ENCODE data around the gene ARID5B.

Gene ARID5B

DNA sequence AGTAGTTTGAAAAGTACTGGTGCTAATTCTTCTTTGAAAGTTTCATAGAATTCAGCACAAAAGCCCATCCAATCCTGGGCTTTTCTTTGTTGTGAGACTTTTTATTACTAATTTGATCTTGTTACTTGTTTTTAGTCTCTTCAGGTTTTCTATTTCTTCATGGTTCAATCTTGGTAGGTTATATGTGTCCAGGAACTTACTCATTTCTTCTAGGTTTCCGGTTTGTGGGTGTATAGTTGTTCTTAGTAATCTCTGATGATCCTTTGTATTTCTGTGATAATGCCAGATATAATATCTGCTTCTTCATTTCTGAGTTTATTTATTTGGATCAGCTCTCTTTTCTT is 219.7 kb downstream of the ARID5B start:
- DNase-seq (ENCODE audit: extremely low read depth, low read depth), result no peak
- TF ChIP-seq, protein P1, sequence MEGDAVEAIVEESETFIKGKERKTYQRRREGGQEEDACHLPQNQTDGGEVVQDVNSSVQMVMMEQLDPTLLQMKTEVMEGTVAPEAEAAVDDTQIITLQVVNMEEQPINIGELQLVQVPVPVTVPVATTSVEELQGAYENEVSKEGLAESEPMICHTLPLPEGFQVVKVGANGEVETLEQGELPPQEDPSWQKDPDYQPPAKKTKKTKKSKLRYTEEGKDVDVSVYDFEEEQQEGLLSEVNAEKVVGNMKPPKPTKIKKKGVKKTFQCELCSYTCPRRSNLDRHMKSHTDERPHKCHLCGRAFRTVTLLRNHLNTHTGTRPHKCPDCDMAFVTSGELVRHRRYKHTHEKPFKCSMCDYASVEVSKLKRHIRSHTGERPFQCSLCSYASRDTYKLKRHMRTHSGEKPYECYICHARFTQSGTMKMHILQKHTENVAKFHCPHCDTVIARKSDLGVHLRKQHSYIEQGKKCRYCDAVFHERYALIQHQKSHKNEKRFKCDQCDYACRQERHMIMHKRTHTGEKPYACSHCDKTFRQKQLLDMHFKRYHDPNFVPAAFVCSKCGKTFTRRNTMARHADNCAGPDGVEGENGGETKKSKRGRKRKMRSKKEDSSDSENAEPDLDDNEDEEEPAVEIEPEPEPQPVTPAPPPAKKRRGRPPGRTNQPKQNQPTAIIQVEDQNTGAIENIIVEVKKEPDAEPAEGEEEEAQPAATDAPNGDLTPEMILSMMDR (IDR thresholded peaks at IDR 0.05; ENCODE audit: low read depth, low read length), result no peak

DNA sequence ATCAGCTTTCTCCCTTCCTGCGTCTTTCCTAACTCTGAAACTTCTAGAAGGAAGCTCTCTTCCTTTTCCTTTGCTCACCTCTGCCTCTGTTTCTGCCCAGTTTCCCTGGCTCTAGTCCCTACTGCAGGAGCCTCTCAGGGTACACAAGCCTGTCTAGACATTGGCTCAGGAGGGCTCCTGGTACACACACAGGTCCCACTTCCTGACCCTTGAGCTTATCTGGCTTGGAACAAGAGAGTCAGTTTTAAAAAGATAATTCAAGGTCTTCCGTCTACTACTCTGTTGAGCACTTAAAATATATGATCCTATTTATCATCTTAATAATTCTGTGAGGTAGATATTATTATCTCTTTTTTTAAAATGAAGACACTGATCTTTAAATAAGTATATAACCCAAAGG is 226.5 kb downstream of the ARID5B start:
- TF ChIP-seq, protein P1 (IDR thresholded peaks at IDR 0.05; ENCODE audit: low read depth, low read length), result no peak
- DNase-seq (ENCODE audit: extremely low read depth, low read depth), result no peak

DNA sequence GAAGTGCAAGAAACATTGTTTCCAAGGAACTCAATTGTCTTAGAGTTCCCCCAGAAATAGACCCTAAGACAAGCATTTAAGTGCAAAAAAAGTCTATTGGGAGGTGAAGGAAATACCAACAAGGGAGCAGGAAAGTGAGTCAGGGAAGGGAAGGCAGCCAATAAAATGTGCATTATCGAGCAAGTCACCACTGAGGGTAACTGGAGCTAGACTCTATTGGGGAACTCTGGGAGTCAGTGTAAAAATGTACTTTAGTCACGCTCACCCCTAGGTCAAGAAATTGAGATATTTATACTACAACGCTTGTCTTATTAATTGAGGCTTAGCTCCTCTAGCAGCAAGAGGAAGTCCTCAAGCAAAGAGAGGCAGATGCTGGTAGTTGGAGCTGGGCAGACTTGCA is 229.4 kb downstream of the ARID5B start:
- DNase-seq (ENCODE audit: extremely low read depth, low read depth), result peak; percentile 59
- TF ChIP-seq, protein P1 (IDR thresholded peaks at IDR 0.05; ENCODE audit: low read depth, low read length), result no peak

DNA sequence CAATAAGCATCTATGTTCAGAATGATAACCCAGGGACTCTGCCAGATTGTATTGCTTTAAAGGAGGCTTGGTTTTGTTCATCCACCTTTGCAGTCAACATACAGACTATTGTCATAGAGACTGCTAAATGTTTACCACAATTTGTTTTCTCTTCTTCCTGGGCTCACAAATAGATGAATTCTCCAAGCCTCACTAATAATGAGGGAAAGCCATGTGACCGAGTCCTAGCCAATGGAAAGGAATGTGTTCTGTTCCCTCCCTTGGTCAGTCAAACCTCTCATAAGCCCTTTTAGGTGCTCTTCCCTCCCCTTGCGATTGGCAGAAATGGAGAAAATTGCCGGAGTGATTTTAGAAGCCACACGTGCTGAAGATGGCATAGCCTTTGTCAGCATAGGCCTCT is 230.2 kb downstream of the ARID5B start:
- TF ChIP-seq, protein P1 (IDR thresholded peaks at IDR 0.05; ENCODE audit: low read depth, low read length), result no peak
- DNase-seq (ENCODE audit: extremely low read depth, low read depth), result no peak

DNA sequence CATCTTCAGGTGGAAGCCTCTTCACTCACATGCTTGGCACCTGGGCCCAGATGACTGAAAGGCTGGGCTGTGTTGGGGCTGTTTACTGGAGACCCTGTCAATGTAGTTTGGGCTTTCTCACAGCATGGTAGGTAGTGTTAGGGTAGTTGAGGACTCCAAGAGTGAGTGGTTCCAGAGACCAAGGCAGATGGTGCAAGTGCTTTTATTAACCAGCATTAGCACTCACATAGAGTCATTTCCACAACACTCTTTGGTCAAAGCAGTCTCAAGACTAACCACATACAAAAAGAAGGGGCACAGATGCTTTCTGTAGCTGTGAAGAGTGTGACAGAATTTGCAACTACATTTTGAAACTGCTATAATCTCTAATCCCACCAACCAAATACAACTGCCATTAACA is 232.1 kb downstream of the ARID5B start:
- DNase-seq (ENCODE audit: extremely low read depth, low read depth), result no peak
- TF ChIP-seq, protein P1 (IDR thresholded peaks at IDR 0.05; ENCODE audit: low read depth, low read length), result no peak

DNA sequence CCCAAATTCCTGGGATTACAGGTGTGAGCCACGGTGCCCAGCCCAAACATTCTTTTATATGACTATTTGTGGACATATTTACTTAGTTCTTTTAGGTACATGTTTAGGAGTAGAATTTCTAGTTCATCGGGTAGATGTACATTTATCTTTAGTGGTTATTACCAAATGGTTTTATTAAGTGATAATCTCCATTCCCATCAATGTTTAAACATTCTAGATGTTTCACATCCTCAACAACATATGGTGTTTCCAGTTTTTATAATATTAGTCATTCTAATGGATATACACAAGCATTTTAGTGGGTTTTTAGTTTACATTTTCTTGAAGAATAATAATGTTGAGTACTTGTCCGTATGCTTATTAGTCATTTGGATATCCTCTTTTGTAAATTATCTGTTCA is 235.4 kb downstream of the ARID5B start:
- TF ChIP-seq, protein P1 (IDR thresholded peaks at IDR 0.05; ENCODE audit: low read depth, low read length), result no peak
- no peak for DNase-seq (ENCODE audit: extremely low read depth, low read depth)
